ENCODE results near the gene LSM8. TPM values are rescaled to one million over a fixed set of nuclear protein-coding genes. Genes with fewer than 3 reads are reported as not detected.

Gene LSM8
- total and polyA plus RNA-seq, 10 of the 15 experiments (the other 5 are each of a cell fraction or from before 2014, with no cell fraction given): 46.9 to 173 (median 111) TPM

DNA sequence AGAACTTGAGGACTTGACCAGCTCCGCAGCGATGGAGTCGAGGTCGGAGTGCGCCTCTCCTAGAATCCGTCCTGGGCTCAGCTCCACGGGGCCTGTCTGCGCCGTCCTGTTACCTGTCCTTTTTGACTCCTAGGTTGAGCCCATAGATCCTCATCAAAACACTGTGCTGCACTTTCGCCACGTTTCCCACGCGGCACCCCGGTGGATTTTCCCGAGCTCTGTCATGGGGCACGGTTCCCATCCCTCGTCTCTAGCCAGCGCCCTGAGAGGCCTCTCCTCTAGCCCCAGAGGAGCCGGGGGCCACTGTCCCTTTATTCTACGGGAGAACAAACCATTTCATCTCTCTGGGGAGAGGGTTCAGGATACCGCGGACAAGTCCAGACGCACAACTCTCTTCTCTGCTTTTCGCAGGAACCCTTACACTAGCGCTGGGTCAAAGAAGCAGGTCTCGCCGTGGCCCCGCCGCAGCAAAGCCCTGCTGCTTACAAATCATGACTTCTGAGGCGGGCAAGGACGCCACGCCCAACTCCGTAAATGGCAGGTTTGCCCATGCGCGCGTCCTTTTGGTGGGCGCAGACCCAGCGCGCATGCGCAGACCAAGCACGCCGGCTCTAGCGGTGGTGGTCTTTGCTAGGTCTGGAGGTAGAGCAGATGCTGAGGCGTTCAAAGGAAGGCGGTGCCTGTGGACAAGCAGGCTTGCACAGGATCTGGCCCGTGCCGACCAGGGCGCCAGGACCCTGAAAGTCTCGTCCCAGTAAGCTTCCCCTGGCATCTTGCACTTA lies 30.3 kb downstream of the LSM8 start:
- Histone ChIP-seq H3K27me3 (replicated peaks in 1 of 2; ENCODE audit: control insufficient read depth in 2 of 2, insufficient read depth in 2 of 2, low read length in 1 of 2) (no peaks in the 10 kb centered on the region), H3K9me3 (replicated peaks; ENCODE audit: control insufficient read depth, insufficient read depth, low read length) (no peaks in the 10 kb centered on the region), H3K36me3 (ENCODE audit: control insufficient read depth in 2 of 2, insufficient read depth in 2 of 2, low read length in 1 of 2) (no peaks in the 10 kb centered on the region), H2AFZ (ENCODE audit: control insufficient read depth, low read depth, low read length) (peak overlapping the region; percentile 95), H3K79me2 (ENCODE audit: control insufficient read depth, insufficient read depth, low read length) (no peaks in the 10 kb centered on the region), H3K9ac (ENCODE audit: control insufficient read depth, insufficient read depth, low read length) (peak overlapping the region; percentile 58), H3K4me1 (ENCODE audit: control insufficient read depth, insufficient read depth, low read length) (no peaks in the 10 kb centered on the region; the same call in 1 of the 2 replicates), H3K27ac (ENCODE audit: control insufficient read depth, insufficient read depth) (no peak overlapping the region), H3K4me3 (peak overlapping the region; percentile 52), H4K20me1 (ENCODE audit: control insufficient read depth, insufficient read depth) (no peaks in the 10 kb centered on the region), H3K4me2 (ENCODE audit: control insufficient read depth, insufficient read depth) (peak overlapping the region; percentile 90)
- ChIA-PET SMC1A (ENCODE audit: uncharacterized antibody, unreplicated experiment) (interaction anchor here (1.1 to 1.3 kb wide), 2 partner anchors 19 to 48 kb away, joined by 3 to 4 read pairs; no protein-coding TSS in a partner anchor), POLR2A (no interaction called here), RAD21 (ENCODE audit: unreplicated experiment) (no interaction called here), CTCF (interaction anchor here (0.8 to 1.2 kb wide), 2 partner anchors 16 to 19 kb away, joined by 3 read pairs; no protein-coding TSS in a partner anchor)
- in situ Hi-C loops (cut with MboI) (no loop called here), intact Hi-C loops (cut with micrococcal nuclease; ENCODE audit: unreplicated experiment) (no loop called here)
- no TSS peak for BruUV-seq (replicated peaks)
- peak; percentile 33 for DNase-seq (ENCODE audit: low read depth, low spot score)
- TF ChIP-seq ATF7 (IDR thresholded peaks at IDR 0.05; ENCODE audit: low read depth) (no peak), NBN (IDR thresholded peaks at IDR 0.05) (no peak), WRNIP1 (IDR thresholded peaks at IDR 0.05; ENCODE audit: borderline replicate concordance, low read depth, low read length) (no peak), RUNX3 (IDR thresholded peaks at IDR 0.05; ENCODE audit: low read length) (no peak), ESRRA (IDR thresholded peaks at IDR 0.05; ENCODE audit: low read length) (no peak), IKZF1 (conservative IDR thresholded peaks at IDR 0.05) (peak; percentile 35; the same call in 1 of the 2 replicates), GATAD2B (conservative IDR thresholded peaks at IDR 0.05; ENCODE audit: low read depth) (no peak), SRF (IDR thresholded peaks at IDR 0.05; ENCODE audit: low read depth in 2 of 2, low read length in 2 of 2) (peak; percentile 59 to 77), NRF1 (conservative IDR thresholded peaks at IDR 0.05; ENCODE audit: low read depth, low read length) (peak; percentile 51), POLR2A (IDR thresholded peaks at IDR 0.05; ENCODE audit: low read depth, low read length) (peak; percentile 75), YY1 (IDR thresholded peaks at IDR 0.05; ENCODE audit: low read depth, low read length) (0 out of 2 replicates have a peak, but pooled peaks have one; percentile 23), MTA3 (IDR thresholded peaks at IDR 0.05; ENCODE audit: borderline replicate concordance, low read length) (no peak)
- TF ChIP-seq, protein P1, sequence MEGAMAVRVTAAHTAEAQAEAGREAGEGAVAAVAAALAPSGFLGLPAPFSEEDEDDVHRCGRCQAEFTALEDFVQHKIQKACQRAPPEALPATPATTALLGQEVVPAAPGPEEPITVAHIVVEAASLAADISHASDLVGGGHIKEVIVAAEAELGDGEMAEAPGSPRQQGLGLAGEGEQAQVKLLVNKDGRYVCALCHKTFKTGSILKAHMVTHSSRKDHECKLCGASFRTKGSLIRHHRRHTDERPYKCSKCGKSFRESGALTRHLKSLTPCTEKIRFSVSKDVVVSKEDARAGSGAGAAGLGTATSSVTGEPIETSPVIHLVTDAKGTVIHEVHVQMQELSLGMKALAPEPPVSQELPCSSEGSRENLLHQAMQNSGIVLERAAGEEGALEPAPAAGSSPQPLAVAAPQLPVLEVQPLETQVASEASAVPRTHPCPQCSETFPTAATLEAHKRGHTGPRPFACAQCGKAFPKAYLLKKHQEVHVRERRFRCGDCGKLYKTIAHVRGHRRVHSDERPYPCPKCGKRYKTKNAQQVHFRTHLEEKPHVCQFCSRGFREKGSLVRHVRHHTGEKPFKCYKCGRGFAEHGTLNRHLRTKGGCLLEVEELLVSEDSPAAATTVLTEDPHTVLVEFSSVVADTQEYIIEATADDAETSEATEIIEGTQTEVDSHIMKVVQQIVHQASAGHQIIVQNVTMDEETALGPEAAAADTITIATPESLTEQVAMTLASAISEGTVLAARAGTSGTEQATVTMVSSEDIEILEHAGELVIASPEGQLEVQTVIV (IDR thresholded peaks at IDR 0.05; ENCODE audit: borderline replicate concordance, partially characterized antibody): no peak
- TF ChIP-seq, protein P2, sequence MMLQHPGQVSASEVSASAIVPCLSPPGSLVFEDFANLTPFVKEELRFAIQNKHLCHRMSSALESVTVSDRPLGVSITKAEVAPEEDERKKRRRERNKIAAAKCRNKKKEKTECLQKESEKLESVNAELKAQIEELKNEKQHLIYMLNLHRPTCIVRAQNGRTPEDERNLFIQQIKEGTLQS (IDR thresholded peaks at IDR 0.05; ENCODE audit: borderline replicate concordance, extremely low read depth, low read depth, low read length): no peak
- FAIRE-seq: peak; percentile 89
- ATAC-seq: peak; percentile 97
- WGBS (ENCODE audit: insufficient coverage, insufficient replicate concordance, low lambda C conversion rate, missing lambda C conversion rate): 8% methylated on average over 49 of the region's 49 CpGs
